Activated CD4-positive, alpha-beta T cell treated with anti-CD3 and anti-CD28 coated beads, Interleukin-2, amount 10 ng/mL, durations not matched to agents 24 days and 14 days (primary cell): ENCODE measurements around the gene GSTCD. TPM values are rescaled to one million over a fixed set of nuclear protein-coding genes. Genes with fewer than 3 reads are reported as not detected.
"Not testable (repeated sequence)": the region's sequence is repeated elsewhere in the genome, so short reads cannot be mapped to it uniquely, and the experiment has no call there.

ENCODE experiments used
- DNase-seq: peaks from one replicate; pipeline ENCODE4 v3.0.0; 2022
- H3K27ac Mint-ChIP-seq: one replicate; pipeline ENCODE4 v1.8.0; 2022; ENCODE audit warnings: mild to moderate bottlenecking, mixed read lengths
- H3K27me3 Mint-ChIP-seq: one replicate; pipeline ENCODE4 v1.8.0; 2022; ENCODE audit warnings: mixed read lengths
- H3K36me3 Mint-ChIP-seq: one replicate; pipeline ENCODE4 v1.8.0; 2022; ENCODE audit warnings: low read depth, mild to moderate bottlenecking, mixed read lengths
- H3K4me1 Mint-ChIP-seq: one replicate; pipeline ENCODE4 v1.8.0; 2021; ENCODE audit warnings: mixed read lengths
- H3K4me3 Mint-ChIP-seq: one replicate; pipeline ENCODE4 v1.8.0; 2022; ENCODE audit warnings: mild to moderate bottlenecking, moderate library complexity, mixed read lengths
- H3K9me3 Mint-ChIP-seq: one replicate; pipeline ENCODE4 v1.8.0; 2021; ENCODE audit warnings: mixed read lengths
- intact Hi-C: fragments of 100-400 bp; cut with micrococcal nuclease; formaldehyde crosslinking; loops from one replicate; pipeline ENCODE4 v1.15.1; 2023
- total RNA-seq: library from RNA; stranded (reverse); gene quantifications from 2 replicates; pipeline ENCODE4 v1.2.3, GENCODE V29; 2022

Gene GSTCD
- total RNA-seq, 1 donor from 2014 or later = 22.0 TPM

GRCh38 chr4:105748222-105748621 lies 39.6 kb downstream of the GSTCD start:
- Mint-ChIP-seq H3K4me3 (no peak overlapping the region), H3K36me3 (peaks cover 2% of the 10 kb centered on the region), H3K9me3 (no peaks in the 10 kb centered on the region), H3K4me1 (no peaks in the 10 kb centered on the region), H3K27me3 (no peaks in the 10 kb centered on the region), H3K27ac (no peak overlapping the region)
- DNase-seq = no peak
- intact Hi-C loops = no loop called here

DNA sequence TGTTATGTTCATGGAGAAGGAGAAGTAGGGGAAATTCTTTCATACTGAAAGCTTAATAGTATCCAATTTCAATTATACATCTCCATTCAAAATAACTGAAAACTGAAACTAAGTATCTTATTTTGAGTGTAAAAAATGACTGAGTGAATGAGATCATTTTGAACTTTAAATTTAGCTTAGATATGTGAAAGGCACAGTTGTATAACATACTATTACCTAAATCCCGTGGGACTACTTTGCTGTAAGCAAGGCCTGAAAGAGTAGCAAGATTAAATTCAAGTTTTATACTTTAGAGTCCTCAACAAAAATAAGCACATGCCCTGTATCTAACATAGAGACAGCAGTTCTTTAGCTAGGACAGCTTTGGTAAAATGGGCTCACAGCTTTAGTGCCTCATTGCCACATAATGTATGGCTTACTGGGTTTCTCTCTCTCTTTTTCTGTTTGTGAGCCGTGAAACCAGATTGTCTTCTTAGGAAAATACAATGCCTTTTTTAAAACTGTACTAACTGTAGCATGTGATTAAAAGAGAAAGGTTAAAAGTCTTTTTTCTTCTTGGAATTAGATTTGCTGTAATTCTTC lies 43.2 kb downstream of the GSTCD start:
- Mint-ChIP-seq H3K36me3 (no peaks in the 10 kb centered on the region), H3K27me3 (no peaks in the 10 kb centered on the region), H3K4me1 (peaks cover 4% of the 10 kb centered on the region), H3K9me3 (no peaks in the 10 kb centered on the region), H3K27ac (no peak overlapping the region), H3K4me3 (no peak overlapping the region)
- intact Hi-C loops = no loop called here
- no peak for DNase-seq

DNA sequence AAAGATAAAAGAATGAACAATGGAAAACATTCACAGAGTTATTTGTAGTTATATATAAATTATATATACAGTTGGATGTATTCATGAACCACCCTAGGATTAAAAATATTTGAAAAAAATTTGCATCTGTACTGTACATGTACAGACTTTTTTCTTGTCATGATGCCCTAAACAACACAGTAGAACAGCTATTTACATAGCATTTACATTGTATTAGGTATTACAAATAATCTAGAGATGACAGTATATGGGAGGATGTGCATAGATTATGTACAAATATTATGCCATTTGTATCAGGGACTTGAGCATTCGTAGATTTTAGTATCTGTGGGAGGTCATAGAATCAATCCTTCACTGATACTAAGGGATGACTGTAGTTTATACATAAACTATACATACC lies 44.8 kb downstream of the GSTCD start:
- Mint-ChIP-seq H3K4me1 (peaks cover 4% of the 10 kb centered on the region), H3K4me3 (no peak overlapping the region), H3K27ac (no peak overlapping the region), H3K9me3 (no peaks in the 10 kb centered on the region), H3K27me3 (no peaks in the 10 kb centered on the region), H3K36me3 (no peaks in the 10 kb centered on the region)
- intact Hi-C loops = no loop called here
- no peak for DNase-seq

DNA sequence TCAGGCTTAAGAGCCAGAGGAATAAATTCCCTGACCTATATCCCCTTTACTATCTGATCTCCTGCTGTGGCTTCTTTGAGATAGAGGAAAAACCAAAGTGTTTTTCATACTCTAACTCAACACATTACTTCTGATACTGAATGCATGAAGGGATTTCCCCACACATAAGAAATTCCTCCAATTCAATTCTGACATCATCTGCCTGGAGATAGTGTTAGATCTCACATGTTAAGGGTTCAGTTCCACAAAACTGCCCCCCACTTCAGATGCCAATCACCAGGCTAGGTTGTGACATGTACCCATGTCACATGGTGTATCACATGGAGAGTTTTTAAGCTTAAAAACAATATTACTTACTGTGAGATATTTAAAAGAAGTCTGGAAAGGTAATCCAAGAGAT lies 46.8 kb downstream of the GSTCD start:
- intact Hi-C loops = no loop called here
- peaks cover 4% of the 10 kb centered on the region for H3K4me1 Mint-ChIP-seq
- H3K27ac Mint-ChIP-seq = no peak overlapping the region
- H3K4me3 Mint-ChIP-seq = no peak overlapping the region
- no peaks in the 10 kb centered on the region for H3K36me3 Mint-ChIP-seq
- H3K9me3 Mint-ChIP-seq = no peaks in the 10 kb centered on the region
- H3K27me3 Mint-ChIP-seq = no peaks in the 10 kb centered on the region
- no peak for DNase-seq

GRCh38 chr4:105758958-105759357 lies 50.4 kb downstream of the GSTCD start:
- peaks cover 4% of the 10 kb centered on the region for H3K4me1 Mint-ChIP-seq
- H3K9me3 Mint-ChIP-seq = no peaks in the 10 kb centered on the region
- intact Hi-C loops = no loop called here
- no peaks in the 10 kb centered on the region for H3K36me3 Mint-ChIP-seq
- no peak overlapping the region for H3K27ac Mint-ChIP-seq
- no peaks in the 10 kb centered on the region for H3K27me3 Mint-ChIP-seq
- DNase-seq = no peak
- no peak overlapping the region for H3K4me3 Mint-ChIP-seq

GRCh38 chr4:105765690-105766407 lies 57.3 kb downstream of the GSTCD start:
- no peak overlapping the region for H3K4me3 Mint-ChIP-seq
- H3K9me3 Mint-ChIP-seq = no peaks in the 10 kb centered on the region
- no peaks in the 10 kb centered on the region for H3K27me3 Mint-ChIP-seq
- H3K4me1 Mint-ChIP-seq = no peaks in the 10 kb centered on the region
- intact Hi-C loops = no loop called here
- H3K27ac Mint-ChIP-seq = no peak overlapping the region
- no peak for DNase-seq
- peaks cover under 1% of the 10 kb centered on the region for H3K36me3 Mint-ChIP-seq

- peaks cover 2% of the 10 kb centered on the region for H3K36me3 Mint-ChIP-seq
- no peak overlapping the region for H3K4me3 Mint-ChIP-seq
- H3K27me3 Mint-ChIP-seq = no peaks in the 10 kb centered on the region
- H3K27ac Mint-ChIP-seq = no peak overlapping the region
- H3K9me3 Mint-ChIP-seq = peaks cover 5% of the 10 kb centered on the region
- H3K4me1 Mint-ChIP-seq = no peaks in the 10 kb centered on the region
- DNase-seq = no peak
- intact Hi-C loops = no loop called here
These were observed 59.0 kb downstream of the GSTCD start for GRCh38 chr4:105767579-105767978.

DNA sequence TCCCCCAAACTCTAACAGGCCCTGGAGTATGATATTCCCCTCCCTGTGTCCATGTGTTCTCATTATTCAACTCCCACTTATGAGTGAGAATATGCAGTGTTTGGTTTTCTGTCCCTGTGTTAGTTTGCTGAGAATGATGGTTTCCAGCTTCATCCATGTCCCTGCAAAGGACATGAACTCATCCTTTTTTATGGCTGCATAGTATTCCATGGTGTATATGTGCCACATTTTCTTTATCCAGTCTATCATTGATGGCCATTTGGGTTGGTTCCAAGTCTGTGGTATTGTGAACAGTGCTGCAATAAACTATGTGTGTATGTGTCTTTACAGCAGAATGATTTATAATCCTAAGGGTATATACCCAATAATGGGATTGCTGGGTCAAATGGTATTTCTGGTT lies 61.9 kb downstream of the GSTCD start:
- H3K4me3 Mint-ChIP-seq, intact Hi-C loops, H3K4me1 Mint-ChIP-seq, H3K27ac Mint-ChIP-seq, H3K36me3 Mint-ChIP-seq, H3K27me3 Mint-ChIP-seq, DNase-seq: not testable (repeated sequence)
- peaks cover 10% of the 10 kb centered on the region for H3K9me3 Mint-ChIP-seq

DNA sequence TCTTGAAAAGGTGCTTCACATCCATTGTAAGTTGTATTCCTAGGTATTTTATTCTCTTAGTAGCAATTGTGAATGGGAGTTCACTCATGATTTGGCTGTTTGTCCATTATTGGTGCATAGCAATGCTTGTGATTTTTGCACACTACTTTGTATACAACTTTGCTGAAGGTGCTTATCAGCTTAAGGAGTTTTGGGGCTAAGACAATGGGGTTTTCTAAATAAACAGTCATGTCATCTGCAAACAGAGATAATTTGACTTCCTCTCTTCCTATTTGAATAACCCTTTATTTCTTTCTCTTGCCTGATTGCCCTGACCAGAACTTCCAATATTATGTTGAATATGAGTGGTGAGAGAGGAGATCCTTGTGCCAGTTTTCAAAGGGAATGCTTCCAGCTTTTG lies 63.5 kb downstream of the GSTCD start:
- H3K36me3 Mint-ChIP-seq, H3K27ac Mint-ChIP-seq, intact Hi-C loops: not testable (repeated sequence)

DNA sequence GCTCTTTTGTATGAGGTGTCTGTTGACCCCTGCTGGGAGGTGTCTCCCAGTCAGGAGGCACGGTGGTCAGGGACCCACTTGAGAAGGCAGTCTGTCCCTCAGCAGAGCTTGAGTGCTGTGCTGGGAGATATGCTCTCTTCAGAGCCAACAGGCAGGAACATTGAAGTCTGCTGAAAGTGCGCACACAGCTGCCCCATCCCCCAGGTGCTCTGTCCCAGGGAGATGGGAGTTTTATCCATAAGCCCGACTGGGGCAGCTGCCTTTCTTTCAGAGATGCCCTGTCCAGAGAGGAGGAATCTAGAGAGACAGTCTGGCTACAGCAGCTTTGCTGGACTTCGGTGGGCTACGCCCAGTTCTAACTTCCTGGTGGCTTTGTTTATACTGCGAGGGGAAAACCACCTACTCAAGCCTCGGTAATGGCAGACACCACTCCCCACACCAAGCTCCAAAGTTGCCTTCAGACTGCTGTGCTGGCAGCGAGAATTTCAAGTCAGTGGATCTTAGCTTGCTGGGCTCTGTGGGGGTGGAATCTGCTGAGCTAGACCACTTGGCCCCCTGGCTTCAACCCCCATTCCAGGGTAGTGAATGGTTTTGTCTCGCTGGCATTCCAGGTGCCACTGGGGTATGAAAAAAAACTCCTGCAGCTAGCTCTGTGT lies 67.3 kb downstream of the GSTCD start:
- intact Hi-C loops, H3K4me3 Mint-ChIP-seq, H3K4me1 Mint-ChIP-seq, H3K27me3 Mint-ChIP-seq, H3K36me3 Mint-ChIP-seq, H3K27ac Mint-ChIP-seq, DNase-seq: not testable (repeated sequence)
- H3K9me3 Mint-ChIP-seq = peaks cover 10% of the 10 kb centered on the region

More for the DNA sequence above, 63.5 kb downstream of the GSTCD start:
- H3K4me1 Mint-ChIP-seq, H3K4me3 Mint-ChIP-seq, DNase-seq, H3K27me3 Mint-ChIP-seq: not testable (repeated sequence)
- H3K9me3 Mint-ChIP-seq = peaks cover 10% of the 10 kb centered on the region

DNA sequence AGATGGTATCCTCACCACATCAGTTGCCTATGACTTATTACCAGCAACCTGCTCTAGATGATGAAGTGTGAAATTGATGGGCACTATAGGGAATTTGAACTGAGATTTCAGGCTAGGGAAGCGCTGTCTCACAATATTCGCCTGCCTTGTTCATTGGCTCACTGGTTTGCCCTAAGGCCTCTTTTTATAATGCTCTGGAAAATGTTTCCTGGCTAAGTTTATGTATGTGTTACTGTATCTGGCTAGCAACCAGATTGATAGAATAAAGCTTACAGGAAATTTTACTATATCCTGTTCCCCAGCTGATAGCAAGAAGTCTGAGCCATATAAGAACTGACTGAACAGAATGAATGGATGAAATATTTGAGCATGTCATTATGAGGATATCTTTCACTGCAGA lies 71.6 kb downstream of the GSTCD start:
- DNase-seq = no peak
- no peak overlapping the region for H3K4me3 Mint-ChIP-seq
- H3K9me3 Mint-ChIP-seq = no peaks in the 10 kb centered on the region
- H3K36me3 Mint-ChIP-seq = no peaks in the 10 kb centered on the region
- H3K27ac Mint-ChIP-seq = no peak overlapping the region
- H3K4me1 Mint-ChIP-seq = no peaks in the 10 kb centered on the region
- no peaks in the 10 kb centered on the region for H3K27me3 Mint-ChIP-seq
- intact Hi-C loops = no loop called here

- Mint-ChIP-seq H3K9me3 (no peaks in the 10 kb centered on the region), H3K27me3 (no peaks in the 10 kb centered on the region), H3K4me1 (no peaks in the 10 kb centered on the region), H3K27ac (no peak overlapping the region), H3K36me3 (no peaks in the 10 kb centered on the region), H3K4me3 (no peak overlapping the region)
- intact Hi-C loops = no loop called here
- no peak for DNase-seq
These were observed 76.2 kb downstream of the GSTCD start for GRCh38 chr4:105784761-105785160.

DNA sequence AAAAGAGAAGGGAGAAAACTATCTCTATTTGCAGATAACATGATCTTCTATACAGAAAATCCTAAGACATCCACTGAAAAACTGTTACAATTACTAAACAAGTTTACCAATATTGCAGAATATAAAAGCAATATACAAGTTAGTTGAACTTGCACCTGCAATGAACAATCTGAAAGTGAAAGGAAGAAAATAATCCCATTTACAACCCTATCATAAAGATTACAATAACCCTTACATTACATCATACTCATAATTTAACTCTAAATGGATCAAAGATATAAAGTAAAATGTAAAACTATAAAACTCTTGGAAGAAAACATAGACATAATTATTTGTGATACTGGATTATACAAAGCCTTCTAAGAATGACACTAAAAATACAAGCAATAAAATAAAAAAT lies 77.2 kb downstream of the GSTCD start:
- H3K36me3 Mint-ChIP-seq = no peaks in the 10 kb centered on the region
- intact Hi-C loops = no loop called here
- H3K9me3 Mint-ChIP-seq = no peaks in the 10 kb centered on the region
- DNase-seq = no peak
- H3K27ac Mint-ChIP-seq = no peak overlapping the region
- no peaks in the 10 kb centered on the region for H3K27me3 Mint-ChIP-seq
- no peaks in the 10 kb centered on the region for H3K4me1 Mint-ChIP-seq
- H3K4me3 Mint-ChIP-seq = no peak overlapping the region

GRCh38 chr4:105786748-105787147 lies 78.2 kb downstream of the GSTCD start:
- Mint-ChIP-seq H3K36me3 (no peaks in the 10 kb centered on the region), H3K4me1 (no peaks in the 10 kb centered on the region), H3K4me3 (no peak overlapping the region), H3K9me3 (no peaks in the 10 kb centered on the region), H3K27me3 (no peaks in the 10 kb centered on the region), H3K27ac (no peak overlapping the region)
- DNase-seq = no peak
- intact Hi-C loops = no loop called here
